NCI-H2171 (cell line): ENCODE results near the gene FAM177A1.
"Not testable (repeated sequence)": the region's sequence is repeated elsewhere in the genome, so short reads cannot be mapped to it uniquely, and the experiment has no call there.

Source experiments
- DNase-seq: peaks from one replicate; lab custom pipeline; 2025; lab: John Stamatoyannopoulos, UW

Gene FAM177A1

DNA sequence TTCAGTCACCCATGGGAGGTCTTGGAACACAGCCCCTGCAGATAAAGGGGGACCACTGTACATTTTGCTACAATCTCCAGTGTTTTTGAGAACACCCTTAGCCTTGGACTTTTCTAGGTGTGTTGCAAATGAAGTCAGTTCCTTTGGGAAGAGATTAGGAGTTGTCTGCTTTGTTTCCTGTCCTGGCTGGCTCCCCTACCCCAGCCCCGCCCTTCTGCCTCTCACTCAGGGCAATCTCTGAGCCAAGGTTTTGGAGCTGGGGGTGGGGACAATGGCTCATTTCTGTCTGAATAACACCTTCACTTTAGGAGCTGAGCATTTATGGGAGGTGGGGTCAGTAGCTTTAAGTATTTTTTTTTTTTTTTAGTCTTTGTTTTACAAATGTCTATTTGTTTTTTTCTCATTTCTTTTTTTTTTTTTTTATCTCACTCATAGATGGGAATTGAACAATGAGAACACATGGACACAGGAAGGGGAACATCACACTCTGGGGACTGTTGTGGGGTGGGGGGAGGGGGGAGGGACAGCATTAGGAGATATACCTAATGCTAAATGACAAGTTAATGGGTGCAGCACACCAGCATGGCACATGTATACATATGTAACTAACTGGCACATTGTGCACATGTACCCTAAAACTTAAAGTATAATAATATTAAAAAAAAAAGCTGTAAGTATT lies 15.2 kb downstream of the FAM177A1 start:
- DNase-seq: not testable (repeated sequence)

GRCh38 chr14:35065731-35066130 lies 19.7 kb downstream of the FAM177A1 start:
- DNase-seq: not testable (repeated sequence)

DNA sequence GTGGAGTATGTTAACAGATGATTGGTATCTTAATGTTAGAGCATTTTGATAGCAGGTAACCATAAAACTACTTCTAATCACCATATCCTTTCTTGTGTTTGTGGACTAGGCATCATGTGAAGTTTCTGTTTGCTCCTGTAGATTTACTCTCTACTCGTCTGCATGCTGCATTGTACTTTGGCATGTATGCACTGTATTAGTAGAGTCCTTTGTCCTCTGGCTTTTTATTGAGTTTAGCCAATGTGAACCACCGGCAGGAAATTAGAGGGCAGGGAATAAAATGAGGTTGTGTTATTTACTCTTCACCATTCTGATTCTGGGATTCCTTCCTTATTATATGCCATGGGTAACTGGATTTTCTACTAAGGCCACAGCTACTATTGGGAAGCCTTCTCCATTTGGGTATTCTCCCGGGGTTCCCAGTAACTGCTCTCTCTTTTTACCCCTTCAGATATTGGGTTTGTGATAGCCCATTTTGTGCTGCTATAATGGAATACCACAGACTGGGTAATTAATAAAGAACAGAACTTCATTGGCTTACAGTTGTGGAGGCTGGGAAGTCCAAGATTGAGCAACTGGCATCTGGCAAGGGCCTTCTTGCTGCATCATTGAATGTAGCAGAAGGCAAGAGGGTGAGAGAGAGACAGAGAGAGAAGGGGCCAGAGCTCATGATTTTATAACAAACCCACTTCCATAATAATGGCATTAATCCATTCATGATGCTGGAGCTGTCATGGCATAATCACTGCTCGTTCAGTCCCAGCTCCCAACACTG lies 22.4 kb downstream of the FAM177A1 start:
- DNase-seq: no peak

DNA sequence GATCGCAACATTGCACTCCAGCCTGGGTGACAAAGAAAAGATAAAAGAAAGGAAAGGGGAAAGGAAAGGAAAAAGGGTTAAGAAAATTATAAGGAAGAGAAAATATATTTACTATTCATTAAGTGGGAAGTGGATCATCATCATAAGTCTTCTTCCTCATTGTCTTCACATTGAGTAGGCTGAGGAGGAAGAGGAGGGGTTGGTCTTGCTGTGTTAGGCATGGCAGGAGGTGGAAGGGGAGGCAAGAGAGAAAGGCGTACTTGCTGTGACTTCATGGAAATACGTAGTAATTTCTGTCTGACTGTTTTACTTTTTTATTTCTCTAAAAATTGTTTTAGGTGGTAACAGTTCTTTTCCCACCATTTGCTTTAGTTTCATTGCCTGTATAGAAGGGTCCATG lies 26.2 kb downstream of the FAM177A1 start:
- DNase-seq: no peak

DNA sequence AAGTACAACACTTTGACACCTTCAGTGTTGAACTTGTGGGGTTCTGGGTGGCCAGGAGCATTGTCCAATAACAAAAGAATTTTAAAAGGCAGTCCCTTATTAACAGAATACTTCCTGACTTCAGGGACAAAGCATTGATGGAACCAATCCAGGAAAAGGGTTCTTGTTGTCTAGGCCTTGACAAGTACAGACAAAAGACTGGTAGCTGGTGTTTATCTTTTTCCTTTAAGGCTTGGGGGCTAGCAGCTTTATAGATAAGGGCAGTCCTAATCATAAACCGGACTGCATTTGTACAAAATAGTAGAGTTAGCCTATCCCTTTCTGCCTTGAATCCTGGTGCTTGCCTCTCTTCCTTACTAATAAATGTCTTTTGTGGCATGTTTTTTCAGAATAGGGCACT lies 27.4 kb downstream of the FAM177A1 start:
- DNase-seq: no peak

DNA sequence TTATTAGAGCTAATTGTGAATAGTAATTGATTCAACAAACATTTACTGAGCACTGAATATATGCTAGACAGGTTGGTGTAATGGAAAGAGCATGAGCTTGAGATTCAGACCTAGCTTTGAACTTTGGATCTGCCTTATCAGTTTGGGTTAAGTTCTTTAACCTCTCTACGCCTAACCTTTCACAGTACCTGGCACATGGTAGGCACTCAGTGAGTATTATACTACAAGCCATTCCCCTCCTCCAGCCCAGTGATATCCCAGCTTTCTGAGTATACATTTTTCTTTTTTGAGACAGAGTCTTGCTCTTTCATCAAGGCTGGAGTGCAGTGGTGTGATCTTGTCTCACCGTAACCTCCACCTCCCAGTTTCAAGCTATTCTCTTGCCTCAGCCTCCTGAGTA lies 32.0 kb downstream of the FAM177A1 start:
- no peak for DNase-seq

DNA sequence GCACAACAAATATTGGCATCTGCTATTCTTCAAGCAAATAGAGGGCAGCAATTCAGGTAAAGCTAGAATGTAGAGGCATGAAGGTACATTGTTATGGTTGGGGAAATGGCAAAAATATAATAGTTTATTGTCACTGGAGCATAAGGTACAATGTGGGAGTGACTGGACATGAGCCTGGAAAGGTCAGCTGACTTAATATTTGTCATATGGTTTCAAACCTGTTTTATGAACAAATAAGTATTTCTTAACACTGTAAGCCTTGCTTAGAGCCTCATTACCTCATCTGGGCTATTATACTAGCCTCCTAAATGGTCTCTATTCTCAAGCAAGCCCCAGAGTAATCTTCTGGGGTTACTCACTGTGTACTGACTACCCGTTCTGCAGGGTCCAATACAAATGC lies 33.7 kb downstream of the FAM177A1 start:
- no peak for DNase-seq

DNA sequence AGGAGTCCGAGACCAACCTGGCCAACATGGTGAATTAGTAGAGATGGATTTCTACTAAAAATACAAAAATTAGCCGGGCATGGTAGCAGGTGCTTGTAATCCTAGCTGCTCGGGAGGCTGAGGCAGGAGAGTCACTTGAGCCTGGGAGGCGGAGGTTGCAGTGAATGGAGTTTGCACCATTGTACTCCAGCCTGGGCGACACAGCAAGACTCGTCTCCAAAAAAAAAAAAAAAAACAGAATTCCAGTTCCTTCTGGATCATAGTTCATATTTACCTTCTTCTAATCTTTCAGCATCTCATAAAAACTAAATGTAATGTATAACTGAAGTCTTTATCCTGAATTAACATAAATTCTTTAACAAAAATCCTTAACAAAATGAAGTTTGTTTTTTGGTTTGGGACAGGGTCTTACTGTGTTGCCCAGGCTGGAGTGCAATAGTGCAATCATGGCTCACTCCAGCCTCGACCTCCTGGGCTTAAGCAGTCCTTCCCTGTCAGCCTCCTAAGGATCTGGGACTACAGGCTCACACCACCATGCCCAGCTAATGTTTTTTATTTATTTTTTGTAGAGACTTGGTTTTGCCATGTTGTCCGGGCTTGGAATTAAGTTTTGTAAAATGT lies 37.6 kb downstream of the FAM177A1 start:
- no peak for DNase-seq

- no peak for DNase-seq
These were observed 39.4 kb downstream of the FAM177A1 start for GRCh38 chr14:35085441-35085840.

GRCh38 chr14:35088514-35088913 lies 42.4 kb downstream of the FAM177A1 start:
- no peak for DNase-seq

DNA sequence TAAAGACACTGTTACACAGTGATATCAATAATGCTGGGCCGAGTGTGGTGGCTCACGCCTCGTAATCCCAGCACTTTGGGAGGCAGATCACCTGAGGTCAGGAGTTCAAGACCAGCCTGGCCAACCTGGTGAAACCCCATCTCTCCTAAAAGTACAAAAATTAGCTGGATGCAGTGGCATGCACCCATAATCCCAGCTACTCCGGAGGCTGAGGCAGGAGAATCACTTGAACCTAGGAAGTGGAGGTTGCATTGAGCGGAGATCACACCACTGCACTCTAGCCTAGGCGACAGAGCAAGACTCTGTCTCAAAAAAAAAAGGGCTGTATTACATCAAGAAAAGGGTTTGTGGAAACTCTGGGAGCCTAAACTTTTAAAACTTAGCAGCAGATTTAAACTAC lies 48.6 kb downstream of the FAM177A1 start:
- DNase-seq: not testable (repeated sequence)

- DNase-seq: no peak
These were observed 61.8 kb downstream of the FAM177A1 start for GRCh38 chr14:35107866-35108265.

GRCh38 chr14:35112641-35113040 lies 66.6 kb downstream of the FAM177A1 start:
- no peak for DNase-seq

DNA sequence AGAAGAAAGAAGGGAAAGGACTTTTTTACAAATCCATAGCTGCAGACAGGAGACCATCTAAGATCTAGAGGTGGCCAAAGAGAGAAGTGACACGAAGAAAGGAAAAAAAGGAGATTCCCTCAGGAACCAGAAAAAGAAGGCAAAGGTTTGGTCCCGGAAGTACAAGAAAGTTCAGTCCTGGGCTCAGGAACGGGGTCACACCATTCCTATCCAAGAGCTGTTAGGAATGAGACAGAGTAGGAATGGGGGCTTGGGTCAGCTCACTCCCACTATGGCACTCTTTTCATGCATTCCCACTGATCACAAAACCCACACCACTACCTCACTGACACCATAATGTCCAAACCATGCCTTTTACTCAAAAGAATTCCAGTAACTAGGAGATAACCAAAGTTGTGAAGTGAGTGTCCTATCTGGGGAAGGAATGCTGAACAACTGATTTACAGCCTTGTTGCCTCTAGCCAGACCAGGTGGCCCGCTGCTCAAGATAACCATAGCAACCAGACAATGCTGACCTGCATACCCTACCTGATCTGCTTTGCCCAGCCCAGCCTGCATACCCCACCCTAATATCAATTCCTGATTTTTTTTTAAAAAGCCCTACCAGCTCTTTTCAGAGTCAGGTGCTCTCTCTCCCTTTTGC lies 67.4 kb downstream of the FAM177A1 start:
- no peak for DNase-seq

DNA sequence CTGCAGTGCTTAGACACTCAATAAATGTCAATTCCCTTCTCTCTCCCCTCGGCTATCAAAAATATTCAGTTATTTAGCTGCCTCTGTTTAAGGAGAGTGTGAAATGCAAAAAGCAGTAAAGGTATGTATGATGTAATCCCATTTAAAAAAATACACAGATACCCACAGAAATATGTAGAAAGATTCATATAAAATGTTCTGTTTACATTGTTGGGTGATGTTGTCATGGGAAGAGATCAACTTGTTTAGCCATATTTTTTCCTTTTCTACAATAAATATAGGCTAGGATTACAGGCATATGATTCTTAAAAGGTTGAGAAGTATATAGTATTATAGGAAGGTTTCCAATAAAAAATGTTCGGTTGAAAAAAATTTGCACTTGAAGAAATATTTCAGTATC lies 68.0 kb downstream of the FAM177A1 start:
- no peak for DNase-seq

GRCh38 chr14:35116242-35116641 lies 70.2 kb downstream of the FAM177A1 start:
- DNase-seq: no peak

DNA sequence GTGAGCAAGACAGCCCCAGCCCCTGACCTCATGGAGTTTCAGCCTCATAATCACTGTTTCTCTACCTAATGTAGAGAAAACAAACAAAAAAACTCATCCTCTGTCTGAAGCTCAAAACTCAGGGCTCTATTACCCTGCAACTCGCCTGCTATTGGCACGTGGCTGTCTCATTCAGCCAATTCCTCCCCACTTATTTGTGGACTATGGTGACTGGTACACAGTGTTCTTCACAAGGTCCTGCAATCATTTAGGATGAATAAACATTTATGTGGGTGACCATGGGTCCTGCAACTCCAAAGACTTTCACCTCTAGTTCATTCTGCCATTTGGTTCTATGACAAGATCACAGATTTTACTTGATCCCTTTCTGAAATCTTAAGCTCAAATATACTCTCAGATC lies 71.0 kb downstream of the FAM177A1 start:
- DNase-seq: no peak

DNA sequence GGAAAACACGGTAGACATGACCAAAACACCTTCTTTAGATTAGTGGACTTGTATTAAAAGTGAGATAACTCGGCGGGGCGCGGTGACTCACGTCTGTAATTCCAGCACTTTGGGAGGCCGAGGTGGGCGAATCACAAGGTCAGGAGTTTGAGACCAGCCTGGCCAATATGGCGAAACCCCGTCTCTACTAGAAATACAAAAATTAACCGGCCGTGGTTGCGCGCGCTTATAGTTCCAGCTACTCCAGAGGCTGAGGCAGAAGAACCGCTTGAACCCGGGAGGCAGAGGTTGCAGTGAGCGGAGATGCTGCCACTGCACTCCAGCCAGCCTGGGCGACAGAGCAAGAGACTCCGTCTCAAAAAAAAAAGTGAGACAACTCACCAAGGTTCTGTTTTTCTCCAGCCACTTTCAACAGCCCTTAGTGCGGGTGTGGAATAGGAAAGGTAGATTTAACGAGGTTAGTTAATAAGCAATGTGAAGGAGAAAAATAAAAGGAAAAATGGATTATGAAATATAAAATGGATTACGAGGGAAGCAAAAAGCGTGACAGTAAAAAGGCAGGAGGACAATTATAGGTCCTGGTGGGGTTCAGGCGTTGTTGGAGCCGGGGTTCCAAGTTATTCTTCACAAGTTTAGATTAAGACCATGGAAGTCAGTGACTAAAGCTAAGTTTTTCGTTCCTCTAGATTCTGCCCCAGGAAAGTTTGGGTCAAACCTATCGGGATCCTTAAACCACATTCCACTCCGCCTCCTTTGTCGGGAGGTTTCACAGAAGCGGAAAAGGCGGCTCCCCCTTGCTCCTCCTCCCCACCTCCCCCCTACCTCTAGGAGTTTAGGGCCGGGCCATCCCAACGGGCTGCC lies 75.2 kb downstream of the FAM177A1 start:
- no peak for DNase-seq

GRCh38 chr14:35121887-35122695 lies 76.0 kb downstream of the FAM177A1 start, which contains the start of the genes PPP2R3C and PRORP:
Gene PPP2R3C (minus strand): TSS chr14:35121990. CDS start chr14:35121959, 31 bp downstream.
Gene PRORP (plus strand): TSS chr14:35122552. CDS start chr14:35123246, 694 bp downstream.
- DNase-seq: peak; percentile 95

DNA sequence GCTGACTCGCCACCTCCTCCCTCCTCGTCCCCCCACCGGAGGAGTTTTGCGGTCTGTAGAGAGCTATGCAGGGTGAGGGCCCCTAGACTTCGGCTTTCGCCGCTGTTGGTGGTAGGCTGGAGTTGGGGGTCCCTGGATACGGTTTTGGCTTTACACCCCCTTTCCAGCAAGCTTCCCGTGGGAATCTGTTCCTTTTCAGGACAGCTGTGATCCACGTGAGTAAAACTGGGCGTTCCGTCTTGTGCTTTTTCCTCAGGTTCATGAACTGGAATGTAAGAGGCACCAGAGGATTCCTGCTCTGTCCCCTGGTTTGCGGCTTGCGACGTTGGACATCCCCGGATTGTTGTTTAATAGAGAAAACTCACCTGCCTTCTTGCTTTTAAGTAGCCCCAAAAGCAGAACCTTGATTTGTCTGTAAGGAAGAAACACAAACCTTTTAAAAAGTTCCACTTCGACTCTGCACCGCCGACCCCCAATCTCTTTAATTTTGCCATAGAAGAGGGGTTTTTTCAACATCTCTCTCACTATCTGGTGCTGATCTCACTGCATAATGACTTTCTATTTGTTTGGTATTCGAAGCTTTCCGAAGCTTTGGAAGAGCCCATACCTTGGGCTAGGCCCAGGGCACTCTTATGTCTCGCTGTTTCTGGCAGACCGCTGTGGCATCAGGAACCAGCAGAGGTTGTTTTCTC lies 76.8 kb downstream of the FAM177A1 start:
- DNase-seq: peak; percentile 64
